Stimulated activated CD4-positive, alpha-beta T cell treated with anti-CD3 and anti-CD28 coated beads, Interleukin-4, amount 100 ng/mL, for 4 hours (primary cell): ENCODE data around the gene ADAMTS10.
"Not testable (repeated sequence)": the region's sequence is repeated elsewhere in the genome, so short reads cannot be mapped to it uniquely, and the experiment has no call there.

ENCODE experiments used
- DNase-seq, 2 experiments: peaks; one replicate each; pipeline ENCODE4 v3.0.0-alpha.2; 2020

Gene ADAMTS10

DNA sequence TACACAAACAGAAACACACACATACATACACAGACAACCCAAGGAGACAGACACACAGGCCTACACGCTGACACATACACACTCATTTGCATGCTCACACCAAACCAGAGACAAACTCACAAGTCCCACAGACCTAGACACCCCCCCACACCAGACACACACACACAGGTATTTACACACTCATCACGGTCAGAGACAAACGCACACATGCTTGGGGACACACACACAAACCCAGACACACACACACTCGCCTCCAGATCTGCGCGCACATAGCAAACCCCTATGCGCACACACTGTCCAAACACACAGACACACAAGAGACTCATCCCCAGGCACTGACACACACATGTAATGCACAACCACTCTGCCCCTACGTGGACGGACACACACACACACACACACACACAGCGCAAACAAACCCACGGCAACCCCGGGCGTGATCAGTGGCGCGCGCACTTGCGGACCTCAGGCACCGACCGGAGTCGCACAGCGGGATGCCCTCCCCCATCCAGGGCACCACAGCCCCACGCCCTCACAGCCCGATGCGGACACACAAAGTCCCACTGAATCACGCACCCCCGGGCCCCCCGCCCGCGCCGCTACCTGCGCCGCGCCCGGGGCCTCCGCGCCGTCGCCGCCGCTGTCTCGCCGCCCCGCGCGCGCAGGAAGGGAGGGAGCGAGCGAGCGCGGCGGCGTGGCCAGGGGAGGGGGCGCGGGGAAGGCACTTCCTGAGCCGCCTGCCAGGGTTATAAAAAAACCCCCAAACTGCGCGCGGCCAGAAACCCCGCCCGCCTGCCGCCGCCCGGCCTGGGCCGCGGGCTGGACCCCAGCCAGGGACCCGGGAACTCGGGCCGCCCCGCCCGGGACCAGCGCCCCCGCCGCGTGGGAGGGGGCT lies at the start of gene ADAMTS10:
Gene ADAMTS10, minus strand, starts transcription at position 675 of the 895 bp plus-strand sequence. CDS start 5,005 bp downstream, outside the sequence.
- peak; percentile 16 to 33 for DNase-seq

DNA sequence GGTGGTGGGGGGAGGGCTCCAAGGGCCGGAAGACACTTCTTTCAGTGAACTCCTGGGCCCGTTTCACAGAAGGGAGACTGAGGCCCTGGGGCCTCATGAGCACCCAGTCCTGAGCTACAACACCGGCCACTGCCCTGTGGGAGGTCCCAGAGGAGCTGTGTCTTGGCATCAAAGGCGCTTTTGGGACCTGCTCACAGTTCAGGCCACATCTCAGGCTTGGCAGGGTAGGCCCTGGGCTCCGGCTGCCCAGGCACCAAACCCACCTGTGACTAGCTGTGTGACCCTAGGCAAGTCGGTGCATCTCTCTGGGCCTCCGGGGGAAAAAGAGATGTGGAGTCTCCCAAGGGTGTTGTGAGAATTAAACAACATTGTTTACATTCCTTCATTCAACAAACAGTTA lies 49.4 kb upstream of the ADAMTS10 start:
- DNase-seq = no peak

DNA sequence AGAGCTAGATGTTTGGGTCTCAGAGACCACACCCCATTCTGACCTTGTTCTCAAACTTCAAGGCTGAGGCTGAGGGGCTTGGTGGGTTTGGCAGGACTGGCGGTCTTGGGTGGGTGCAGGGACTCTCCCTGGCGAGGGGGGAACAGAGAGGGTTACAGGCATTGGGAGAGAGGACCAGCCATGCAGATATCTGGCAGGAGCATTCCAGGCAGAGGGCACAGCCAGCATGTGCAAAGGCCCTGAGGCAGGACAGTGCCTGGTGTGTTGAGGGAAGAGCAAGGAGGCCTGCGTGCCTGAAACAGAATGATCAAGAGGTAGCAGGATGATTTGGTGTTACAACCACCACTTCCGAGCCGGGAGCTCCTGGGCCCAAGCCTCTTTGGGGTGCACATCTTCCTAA lies 47.4 kb upstream of the ADAMTS10 start:
- DNase-seq = no peak

DNA sequence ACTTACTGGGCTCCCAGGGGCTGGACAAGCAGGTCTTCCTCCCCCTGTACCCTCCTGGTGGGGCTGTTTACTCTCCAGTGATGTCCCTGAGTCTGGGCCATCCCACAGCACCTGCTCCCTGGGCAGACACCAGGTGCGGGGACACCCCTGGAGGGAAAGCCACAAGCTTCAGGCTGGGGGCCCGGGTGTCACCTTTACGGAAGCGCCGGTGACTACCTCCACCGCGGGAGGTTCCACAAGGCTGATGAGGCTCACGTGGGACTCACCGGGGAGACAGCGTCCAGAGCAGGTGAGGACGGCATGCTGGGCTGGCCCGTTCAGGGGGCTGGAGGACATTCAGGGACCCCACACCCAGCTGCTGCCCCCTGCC lies 44.8 kb upstream of the ADAMTS10 start:
- peak; percentile 12 to 18 for DNase-seq

DNA sequence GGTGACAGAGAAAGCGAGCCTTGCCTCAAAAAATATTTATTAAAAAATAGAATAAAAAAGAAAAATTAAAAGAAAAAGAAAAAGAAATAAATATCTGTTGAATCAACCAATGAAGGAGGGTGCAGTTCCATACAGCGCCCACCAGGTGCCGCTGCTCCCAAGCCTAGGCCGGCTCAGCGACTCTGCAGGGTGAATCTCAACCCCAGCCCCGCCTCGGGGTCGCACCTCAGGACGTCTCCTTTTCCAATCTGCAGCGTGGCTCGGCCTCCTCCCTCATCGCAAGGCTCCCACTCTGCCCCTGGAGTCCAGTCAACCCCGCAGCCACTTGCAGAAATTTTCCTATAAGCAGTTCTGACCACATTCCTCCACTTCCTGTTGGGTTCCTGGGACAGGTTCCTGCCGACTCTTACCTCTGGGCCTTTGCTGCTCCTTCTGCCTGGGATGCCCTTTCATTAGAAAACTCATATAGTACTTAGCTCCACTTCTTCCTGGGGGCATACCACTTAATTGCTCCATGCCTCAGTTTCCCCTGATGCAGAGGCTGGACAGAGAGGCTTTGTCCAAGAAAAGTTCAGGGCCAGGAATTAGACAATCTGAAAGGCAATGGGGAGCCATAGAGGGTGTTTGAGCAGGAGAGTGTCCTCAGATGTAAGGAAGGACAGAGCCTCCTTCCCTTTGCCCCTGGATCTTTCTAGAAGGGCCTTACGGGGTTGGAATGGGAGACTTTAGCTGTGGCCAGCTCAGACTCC lies 44.2 kb upstream of the ADAMTS10 start:
- DNase-seq = peak; percentile 58 to 69

DNA sequence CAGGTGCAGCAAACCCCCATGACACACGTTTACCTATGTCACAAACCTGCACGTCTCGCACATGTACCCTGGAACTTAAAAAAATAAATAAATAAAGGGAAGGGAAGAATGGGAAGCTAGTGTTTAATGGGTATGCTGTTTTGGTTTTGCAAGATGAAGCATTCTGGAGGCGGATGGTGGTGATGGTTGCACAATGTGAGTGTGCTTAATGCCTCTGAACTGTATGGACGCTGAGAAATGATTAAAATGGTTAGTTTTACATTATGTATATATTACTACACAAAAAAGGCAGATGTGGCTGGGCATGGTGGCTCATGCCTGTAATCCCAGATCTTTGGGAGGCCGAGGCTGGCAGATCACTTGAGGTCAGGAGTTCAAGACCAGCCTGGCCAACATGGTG lies 37.7 kb upstream of the ADAMTS10 start:
- no peak for DNase-seq

DNA sequence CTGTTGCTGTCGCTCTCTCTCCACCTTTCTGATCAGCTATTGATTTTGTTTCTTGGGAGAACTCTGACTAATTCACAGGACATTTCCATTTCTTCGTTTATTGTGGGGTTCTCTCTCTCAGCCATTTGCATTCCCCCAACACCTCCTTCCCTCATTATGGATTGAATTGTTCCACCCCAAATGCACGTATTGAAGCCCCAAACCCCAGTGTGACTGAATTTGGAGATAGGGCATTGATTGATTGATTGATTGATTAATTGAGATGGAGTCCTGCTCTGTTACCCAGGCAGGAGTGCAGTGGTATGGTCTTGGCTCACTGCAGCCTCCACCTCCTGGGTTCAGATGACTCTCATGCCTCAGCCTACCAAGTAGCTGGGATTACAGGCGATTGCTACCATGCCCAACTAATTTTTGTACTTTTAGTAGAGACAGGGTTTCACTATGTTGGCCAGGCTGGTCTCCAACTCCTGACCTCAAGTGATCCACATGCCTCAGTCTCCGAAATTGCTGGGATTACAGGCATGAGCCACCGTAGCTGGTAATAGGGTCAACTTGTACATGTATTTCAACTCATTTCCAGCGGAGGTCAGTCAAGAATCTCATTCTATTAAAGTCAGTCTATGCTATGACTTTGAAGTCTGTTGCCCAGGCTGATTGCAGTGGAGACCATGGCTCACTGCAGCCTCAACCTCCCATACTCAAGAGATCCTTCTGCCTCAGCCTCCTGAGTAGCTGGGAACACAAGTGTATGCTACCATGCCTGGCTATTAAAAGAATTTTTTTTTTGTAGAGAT lies 33.5 kb upstream of the ADAMTS10 start:
- no peak for DNase-seq

DNA sequence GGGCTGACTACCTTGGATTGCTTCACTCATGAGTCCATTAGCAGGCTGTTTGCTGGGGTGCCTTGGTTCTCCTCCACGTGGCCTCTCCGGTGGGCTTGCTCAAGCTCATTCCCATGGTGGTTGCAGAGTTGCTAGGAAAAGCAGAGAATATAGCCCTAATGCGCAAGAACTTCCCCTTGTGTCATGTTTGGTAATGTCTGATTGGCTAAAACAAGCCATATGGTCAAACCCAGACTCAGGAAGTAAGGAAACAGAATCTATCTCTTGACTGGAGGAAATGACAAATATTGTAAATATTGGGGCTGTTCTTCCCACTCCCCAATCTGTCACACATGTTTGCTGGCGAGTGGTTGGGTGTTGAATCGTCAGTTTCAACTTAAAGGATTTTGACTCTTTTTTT lies 32.0 kb upstream of the ADAMTS10 start:
- DNase-seq = no peak

DNA sequence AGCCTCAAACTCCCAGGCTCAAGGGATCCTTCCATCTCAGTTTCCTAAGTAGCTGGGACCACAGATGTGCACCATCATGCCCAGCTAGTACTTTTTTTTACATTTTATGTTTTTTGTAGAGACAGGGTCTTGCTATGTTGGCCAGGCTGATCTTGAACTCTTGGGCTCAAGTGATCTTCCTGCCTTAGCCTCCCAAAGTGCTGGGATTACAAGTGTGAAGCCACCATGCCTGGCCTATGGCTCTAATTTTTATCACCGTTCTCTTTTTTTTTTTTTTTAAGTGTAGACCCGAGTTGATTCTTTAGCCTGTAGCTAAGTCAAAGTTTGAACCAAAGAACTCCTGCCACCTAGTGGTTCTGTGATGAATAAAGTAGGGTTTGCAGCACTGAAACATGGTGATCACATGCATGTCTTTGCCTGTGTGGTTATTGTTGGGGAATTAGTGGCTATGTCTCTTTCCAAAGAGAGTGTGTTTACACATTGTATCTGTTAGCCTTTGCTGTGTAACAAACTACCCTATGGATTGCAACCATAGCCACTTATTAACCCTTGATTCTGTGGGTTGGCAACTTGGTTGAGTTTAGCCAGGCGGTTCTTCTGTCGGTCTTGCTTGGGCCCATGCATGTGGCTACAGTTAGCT lies 31.5 kb upstream of the ADAMTS10 start:
- DNase-seq = no peak

DNA sequence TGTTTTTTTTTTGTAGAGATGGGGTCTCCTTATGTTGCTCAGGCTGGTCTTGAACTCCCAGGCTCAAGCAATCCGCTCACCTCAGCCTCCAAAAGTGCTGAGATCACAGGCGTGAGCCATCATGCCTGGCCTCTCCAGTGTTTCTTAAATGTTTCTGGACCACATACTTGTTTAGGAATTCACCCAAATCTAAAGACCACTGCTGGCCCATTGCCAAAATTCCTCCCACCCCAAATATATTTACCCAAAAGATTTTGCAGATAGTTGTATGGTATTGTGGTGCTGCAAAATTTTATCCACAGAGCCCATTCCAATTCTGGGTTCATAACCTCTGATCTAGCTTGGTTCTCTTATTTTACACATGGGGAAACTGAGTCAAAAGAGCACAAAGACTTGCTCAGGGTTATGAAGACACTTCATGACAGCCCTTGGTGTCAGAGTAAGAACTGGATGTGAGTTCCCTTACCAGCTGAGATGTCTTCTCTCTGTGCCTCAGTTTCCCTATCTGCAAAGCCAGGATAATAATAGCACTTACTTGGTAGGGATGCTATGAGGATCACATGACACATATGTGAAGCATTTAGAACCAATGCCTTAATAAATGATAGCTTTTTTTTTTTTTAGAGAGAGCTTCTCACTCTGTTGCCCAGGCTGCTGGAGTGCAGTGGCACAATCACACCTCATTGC lies 30.8 kb upstream of the ADAMTS10 start:
- DNase-seq = no peak

DNA sequence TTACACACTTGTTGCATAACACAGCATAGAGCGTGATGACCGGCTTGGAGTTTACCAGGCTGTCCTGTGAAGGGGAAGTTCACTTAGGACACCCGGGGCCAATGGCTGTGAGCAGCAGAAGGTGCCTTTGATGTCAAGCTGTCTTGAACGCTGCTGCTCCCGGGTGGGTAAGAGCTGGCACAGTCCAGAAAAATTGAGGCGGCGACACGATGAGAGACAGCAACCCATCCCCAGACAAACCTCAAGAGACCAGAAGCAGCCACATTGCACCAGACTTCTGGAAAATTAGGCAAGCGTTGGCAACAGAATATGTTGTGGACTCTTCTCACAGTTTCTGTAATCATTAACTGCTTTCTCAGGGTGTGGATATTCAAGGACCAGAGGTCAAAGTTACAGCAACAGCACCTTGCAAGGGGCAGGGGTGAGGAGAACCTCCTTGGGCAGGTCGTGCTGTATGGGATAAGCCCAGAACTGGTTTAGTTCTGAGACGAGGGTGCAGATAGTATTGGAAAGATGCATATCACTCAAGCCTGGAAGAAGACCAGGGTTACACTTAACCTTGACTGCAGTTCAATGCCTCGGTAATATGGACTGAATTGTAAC lies 30.0 kb upstream of the ADAMTS10 start:
- DNase-seq = no peak

DNA sequence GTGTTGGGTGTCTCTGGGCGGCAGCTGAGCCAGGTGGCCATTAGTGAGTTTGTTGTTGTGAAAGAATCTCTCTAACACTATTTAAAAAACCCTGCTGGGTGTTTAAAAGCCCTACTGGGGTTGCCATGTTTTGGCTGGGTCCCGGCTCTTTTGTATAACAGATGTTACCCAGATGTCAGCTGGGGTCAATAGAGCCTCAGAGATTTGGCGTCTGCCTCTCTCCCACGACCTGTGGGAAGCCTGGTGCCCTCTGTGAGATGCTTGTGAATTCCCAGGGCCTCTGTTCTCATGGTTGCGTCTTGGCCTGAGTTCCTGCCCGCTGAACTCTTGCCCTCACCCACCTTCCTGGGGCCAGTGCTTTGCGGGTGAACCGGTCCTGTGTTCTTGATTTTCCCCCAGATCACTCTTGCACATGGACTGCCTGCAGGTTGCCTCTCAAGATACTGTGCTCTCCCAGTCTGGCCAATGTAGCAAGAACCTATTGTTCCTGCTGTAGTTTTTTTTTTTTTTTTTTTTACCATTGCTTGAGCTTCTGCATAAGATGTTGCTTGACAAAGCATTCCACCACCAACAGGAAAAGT lies 29.4 kb upstream of the ADAMTS10 start:
- DNase-seq = no peak

DNA sequence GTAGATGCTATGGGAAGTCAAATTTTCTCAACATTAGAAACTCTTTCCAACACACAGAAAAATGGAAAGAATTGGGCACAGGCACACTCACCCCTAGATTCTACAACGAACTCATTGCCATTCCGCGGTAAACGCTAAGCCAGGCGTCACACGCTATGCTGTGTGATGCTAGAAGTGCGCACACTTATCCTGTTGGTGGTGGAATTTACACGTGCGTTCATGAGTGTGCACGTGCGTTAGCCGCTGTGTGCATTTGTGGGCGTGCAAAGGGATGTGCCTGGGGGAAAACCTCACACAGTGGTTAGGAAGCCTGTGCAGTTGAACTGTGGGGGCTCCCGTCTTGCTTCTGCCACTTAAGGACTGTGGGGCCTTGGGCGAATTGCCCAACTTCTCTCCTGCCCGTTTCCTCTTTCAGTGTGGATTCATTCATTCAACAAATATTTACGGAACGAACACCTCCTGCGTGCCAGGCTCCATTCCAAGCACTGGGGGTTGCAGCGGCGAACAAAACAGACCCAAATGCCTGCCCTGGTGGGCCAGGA lies 27.6 kb upstream of the ADAMTS10 start:
- no peak for DNase-seq

DNA sequence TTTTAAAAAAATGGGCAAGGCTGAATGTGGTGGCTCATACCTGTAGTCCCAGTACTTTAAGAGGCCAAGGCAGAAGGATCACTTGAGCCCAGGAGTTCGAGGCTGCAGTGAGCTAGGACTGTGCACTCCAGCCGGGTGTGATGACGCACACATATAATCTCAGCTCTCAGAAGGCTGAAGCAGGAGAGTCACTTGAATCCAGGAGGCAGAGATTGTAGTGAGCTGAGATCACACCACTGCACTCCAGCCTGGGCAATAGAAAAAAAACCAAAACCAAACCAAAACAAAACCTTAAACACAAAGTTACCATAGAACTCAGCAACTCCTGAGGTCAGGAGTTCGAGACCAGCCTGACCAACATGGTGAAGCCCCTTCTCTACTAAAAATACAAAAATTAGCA lies 26.6 kb upstream of the ADAMTS10 start:
- DNase-seq = not testable (repeated sequence)

DNA sequence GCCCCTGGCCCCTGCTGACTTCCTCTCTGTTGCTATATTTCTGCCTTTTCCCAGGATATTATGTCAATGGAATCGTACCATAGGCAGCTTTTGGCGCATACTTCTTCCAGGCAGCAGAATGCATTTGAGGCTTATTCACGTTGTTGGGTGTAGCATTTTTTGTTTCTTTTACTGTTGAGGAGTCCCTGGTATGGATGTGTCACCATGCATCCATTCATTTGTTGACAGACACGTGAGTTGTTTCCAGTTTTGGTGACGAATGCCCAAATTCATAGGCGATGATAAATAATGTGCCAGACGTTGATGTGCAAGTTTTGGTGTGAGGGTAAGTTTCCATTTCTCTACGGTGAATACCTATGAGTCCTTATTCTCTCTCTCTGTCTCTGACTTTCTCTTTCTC lies 24.9 kb upstream of the ADAMTS10 start:
- no peak for DNase-seq

DNA sequence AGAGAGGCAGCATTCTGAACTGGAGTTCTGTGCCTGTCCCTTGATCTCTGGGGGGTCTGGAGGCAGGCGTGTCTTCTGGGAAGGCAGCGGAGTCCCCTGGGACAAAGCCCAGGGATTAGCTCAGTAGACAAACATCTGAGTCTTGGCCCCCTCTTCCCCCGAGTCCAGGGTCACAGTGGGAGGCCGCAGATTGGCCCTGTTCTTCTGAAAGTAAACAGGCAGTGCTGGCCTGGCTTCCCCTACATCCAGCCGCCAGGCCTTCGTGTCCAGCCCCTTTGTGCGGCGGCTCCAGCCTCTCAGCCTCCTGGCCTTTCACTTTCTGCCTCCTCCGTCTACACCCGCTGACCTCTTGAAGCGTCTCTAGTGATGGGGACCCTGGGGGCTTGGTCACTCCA lies 20.9 kb upstream of the ADAMTS10 start:
- DNase-seq = no peak

DNA sequence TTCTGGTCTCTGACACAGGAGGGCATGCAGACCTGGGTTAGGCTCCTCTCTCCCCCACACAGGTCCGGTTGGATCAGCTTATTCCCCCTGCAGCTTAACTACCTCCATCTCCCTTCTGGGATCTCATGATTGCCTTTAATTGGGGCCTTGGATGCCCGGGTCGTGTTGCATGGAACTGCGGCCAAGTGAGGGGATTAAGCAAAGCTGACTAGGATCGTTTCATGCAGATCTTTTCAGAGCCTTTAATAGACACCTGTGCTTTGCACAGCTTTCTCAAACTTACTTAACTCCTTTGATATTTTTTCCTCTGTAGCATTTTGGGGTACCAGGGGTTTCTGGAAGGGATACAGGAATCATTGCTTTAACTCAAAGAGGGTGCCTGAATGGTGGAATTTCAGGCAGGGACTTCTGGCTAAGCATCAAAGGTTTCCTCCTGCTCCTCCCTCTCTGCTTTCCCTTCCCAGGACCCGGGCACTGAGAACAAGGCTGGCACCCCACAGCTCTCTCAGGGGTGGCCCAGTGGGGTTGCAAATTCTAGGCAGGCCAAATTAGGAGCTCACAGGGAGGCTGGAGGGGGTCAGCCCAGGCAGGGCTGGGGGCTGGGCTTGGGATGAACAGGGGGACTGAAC lies 20.4 kb upstream of the ADAMTS10 start:
- no peak for DNase-seq

DNA sequence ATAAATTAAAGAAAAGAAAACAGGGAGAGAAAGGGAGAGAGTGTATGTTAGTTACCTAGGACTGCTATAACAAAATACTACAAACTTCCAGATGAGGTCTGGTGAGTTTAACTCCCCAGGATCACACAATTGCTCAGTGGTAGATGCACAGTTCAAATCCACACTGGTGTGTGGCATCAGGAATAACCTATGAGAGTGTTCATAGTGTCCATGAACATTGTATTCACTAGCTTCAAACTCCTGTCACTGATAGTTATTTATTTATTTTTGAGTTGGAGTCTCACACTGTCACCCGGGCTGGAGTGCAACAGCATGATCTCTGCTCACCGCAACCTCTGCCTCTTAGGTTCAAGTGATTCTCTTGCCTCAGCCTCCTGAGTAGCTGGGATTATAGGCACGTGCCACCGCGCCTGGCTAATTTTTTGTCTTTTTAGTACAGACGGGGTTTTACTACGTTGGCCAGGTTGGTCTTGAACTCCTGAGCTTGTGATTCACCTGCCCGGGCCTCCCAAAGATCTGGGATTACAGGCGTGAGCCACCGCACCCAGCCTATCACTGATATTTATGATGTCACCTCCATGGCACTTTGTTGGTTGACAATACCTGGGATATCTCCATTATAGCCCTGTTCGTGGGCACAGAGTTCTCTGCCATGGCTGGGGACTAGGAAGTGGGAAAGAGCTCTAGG lies 19.6 kb upstream of the ADAMTS10 start, which contains the start of gene NFILZ:
Gene NFILZ, plus strand, starts transcription at position 638 of the 688 bp plus-strand sequence. CDS start 46,133 bp downstream, outside the sequence.
- DNase-seq = no peak

DNA sequence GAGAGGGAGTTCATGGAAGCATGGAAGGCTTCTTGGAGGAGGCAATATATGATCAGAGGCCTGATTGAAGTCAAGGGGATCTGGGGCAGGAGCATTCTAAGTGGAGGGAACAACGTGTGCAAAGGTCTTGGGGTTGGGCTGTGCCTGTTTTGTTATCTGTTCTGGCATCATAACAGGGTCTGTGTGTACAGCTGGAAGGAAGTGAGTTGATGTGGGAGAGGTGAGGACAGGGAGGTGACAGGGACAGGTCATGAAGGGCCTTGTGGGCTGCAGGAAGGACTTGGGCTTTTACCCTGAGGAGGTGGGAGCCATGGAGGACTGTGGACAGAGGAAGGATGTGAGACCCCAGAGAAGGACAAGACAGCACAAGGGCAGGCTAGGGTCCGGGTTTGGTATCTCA lies 18.7 kb upstream of the ADAMTS10 start:
- DNase-seq = no peak

DNA sequence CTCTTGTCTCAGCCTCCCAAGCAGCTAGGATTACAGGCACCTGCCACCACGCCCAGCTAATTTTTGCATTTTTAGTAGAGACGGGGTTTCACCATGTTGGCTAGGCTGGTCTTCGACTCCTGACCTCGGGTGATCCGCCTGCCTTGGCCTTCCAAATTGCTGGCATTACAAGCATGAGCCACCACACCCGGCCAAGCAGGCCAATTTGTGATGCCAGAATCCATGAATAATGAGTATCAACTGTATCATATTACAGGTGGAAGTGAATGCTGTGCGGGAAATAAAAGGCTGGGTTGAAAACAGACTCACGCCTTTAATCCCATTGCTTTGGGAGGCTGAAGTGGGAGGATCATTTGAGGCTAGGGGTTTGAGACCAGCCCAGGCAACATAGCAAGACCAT lies 16.3 kb upstream of the ADAMTS10 start:
- no peak for DNase-seq
